Esophagus (tissue), 2 donors: ENCODE measurements around the gene SEMA7A. TPM values are rescaled to one million over a fixed set of nuclear protein-coding genes. Genes with fewer than 3 reads are reported as not detected.
"Not testable (repeated sequence)": the region's sequence is repeated elsewhere in the genome, so short reads cannot be mapped to it uniquely, and the experiment has no call there.

Source experiments
- H3K27ac ChIP-seq, 2 donors: one replicate each; pipeline ENCODE4 v1.5.1; 2013; ENCODE audit warnings: low read depth in 2 of 2, mild to moderate bottlenecking in 2 of 2, inconsistent platforms in 1 of 2, low read length in 1 of 2, moderate library complexity in 1 of 2
- H3K27me3 ChIP-seq, 2 donors: one replicate each; pipeline ENCODE4 v1.6.1; 2013; ENCODE audit warnings: low read length in 2 of 2, control low read depth in 1 of 2, mild to moderate bottlenecking in 1 of 2; ENCODE audit not compliant: insufficient read depth in 2 of 2, control insufficient read depth in 1 of 2
- H3K36me3 ChIP-seq, 2 donors: one replicate each; pipeline ENCODE4 v1.6.1; 2013; ENCODE audit warnings: low read length in 1 of 2; ENCODE audit not compliant: control insufficient read depth in 2 of 2, insufficient read depth in 2 of 2
- H3K4me1 ChIP-seq, 2 donors: one replicate each; pipeline ENCODE4 v1.6.1; 2013; ENCODE audit warnings: low read length in 1 of 2; ENCODE audit not compliant: control insufficient read depth in 2 of 2, insufficient read depth in 2 of 2
- H3K4me3 ChIP-seq, 2 donors: one replicate each; pipeline ENCODE4 v1.5.1; 2013; ENCODE audit warnings: low read length in 2 of 2, mild to moderate bottlenecking in 2 of 2, low read depth in 1 of 2, moderate library complexity in 1 of 2
- H3K9me3 ChIP-seq, 2 donors: one replicate each; pipeline ENCODE4 v1.6.1; 2013; ENCODE audit warnings: mild to moderate bottlenecking in 2 of 2, low read depth in 1 of 2, low read length in 1 of 2, moderate library complexity in 1 of 2; ENCODE audit not compliant: control insufficient read depth in 2 of 2, insufficient read depth in 1 of 2
- WGBS, 2 donors: extraction: QIAGEN DNeasy Blood & Tissue Kit; methylation state at CpG; one replicate each; pipeline ENCODE4 v1.1.7; 2013; 5-methylcytosine and 5-hydroxymethylcytosine counted together
- polyA plus RNA-seq, 2 donors: library from polyadenylated mRNA; stranded (reverse); fragments of 200-250 nt; gene quantifications; one replicate each; pipeline ENCODE4 v1.2.3, GENCODE V29; 2013
- donor health status: healthy with polysubstance abuse.
- donor health status: Bipolar disorder and iron deficiency.

The SEMA7A gene
- polyA plus RNA-seq, 2 donors, result 2.2 to 9.6 TPM

- Histone ChIP-seq H3K27me3 (no peaks in the 10 kb centered on the region), H3K36me3 (no peaks in the 10 kb centered on the region), H3K4me1 (peaks cover 4 to 5% of the 10 kb centered on the region in 2 donors), H3K9me3 (no peaks in the 10 kb centered on the region), H3K27ac (no peak overlapping the region), H3K4me3 (no peak overlapping the region)
- WGBS, 2 donors, result 81 to 85% methylated on average over 5 of the region's 5 CpGs
Observed at GRCh38 chr15:74370471-74370870, 63.3 kb downstream of the SEMA7A start.

DNA sequence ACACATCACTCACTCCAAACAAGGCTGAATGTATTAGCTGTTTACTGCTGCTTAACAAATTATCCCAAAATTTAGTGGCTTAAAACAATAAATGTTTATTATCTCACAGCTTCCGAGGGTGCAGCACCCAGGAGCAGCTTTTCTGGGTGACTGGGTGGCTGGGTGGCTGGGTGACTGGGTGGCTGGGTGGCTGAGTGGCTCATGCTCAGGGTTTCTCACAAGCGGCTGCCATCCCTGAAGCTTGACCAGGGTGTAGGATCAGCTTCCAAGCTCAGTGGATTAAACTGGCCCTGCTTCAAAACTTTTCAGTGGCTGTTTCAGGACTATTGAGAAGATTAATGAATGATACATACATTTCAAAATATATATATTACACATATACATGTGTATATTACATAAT is 64.0 kb downstream of the SEMA7A start:
- Histone ChIP-seq H3K27me3 (no peaks in the 10 kb centered on the region), H3K27ac (no peak overlapping the region), H3K36me3 (no peaks in the 10 kb centered on the region), H3K4me3 (no peak overlapping the region), H3K4me1 (peaks cover 4% of the 10 kb centered on the region in 2 donors), H3K9me3 (no peaks in the 10 kb centered on the region)
- 82% methylated on average over 2 of the region's 2 CpGs for WGBS, 2 donors

GRCh38 chr15:74369084-74369745 is 64.5 kb downstream of the SEMA7A start:
- peaks cover 0 to 4% of the 10 kb centered on the region in 2 donors for H3K4me1 ChIP-seq
- H3K9me3 ChIP-seq, result no peaks in the 10 kb centered on the region
- no peak overlapping the region for H3K27ac ChIP-seq
- no peaks in the 10 kb centered on the region for H3K27me3 ChIP-seq
- H3K4me3 ChIP-seq, result no peak overlapping the region
- WGBS, 2 donors, result 60 to 74% methylated on average over 10 of the region's 10 CpGs
- no peaks in the 10 kb centered on the region for H3K36me3 ChIP-seq

DNA sequence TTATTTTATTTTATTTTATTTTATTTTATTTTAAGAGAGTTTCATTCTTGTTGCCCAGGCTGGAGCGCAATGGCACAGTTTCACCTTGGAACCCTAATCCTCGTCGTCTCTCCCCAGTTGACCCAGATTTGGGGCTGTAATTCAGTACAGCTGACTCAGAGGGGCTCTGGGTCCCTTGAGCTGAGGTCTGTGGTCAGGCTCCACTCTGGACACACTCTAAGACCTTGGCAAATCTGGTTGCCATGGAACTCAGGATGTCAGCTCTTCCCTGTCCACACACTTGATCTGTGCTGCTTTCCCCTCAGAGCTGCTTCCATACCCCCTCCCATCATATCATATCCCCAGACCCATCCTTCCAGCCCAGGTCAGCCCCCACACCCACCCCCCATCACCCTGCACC is 65.6 kb downstream of the SEMA7A start:
- no peaks in the 10 kb centered on the region for H3K27me3 ChIP-seq
- H3K36me3 ChIP-seq, result no peaks in the 10 kb centered on the region
- no peak overlapping the region for H3K27ac ChIP-seq
- H3K4me1 ChIP-seq, result peaks cover 0 to 4% of the 10 kb centered on the region in 2 donors
- no peaks in the 10 kb centered on the region for H3K9me3 ChIP-seq
- 85 to 95% methylated on average over 3 of the region's 3 CpGs for WGBS, 2 donors
- H3K4me3 ChIP-seq, result no peak overlapping the region

GRCh38 chr15:74367296-74367854 is 66.4 kb downstream of the SEMA7A start, which contains the start of gene CYP11A1:
Gene CYP11A1, minus strand, starts transcription at chr15:74367646. Its CDS starts 61 bp downstream, at chr15:74367585.
- peak within 1 kb of the TSS in 1 of 2 donors; percentile 63 for H3K4me3 ChIP-seq
- peaks cover 0 to 4% of the 10 kb centered on the region in 2 donors for H3K4me1 ChIP-seq
- H3K9me3 ChIP-seq, result no peaks in the 10 kb centered on the region
- no peak within 1 kb of the TSS for H3K27ac ChIP-seq
- H3K27me3 ChIP-seq, result no peaks in the 10 kb centered on the region
- WGBS, 2 donors, result 65 to 66% methylated on average over 12 of the region's 12 CpGs
- H3K36me3 ChIP-seq, result no peaks in the 10 kb centered on the region

DNA sequence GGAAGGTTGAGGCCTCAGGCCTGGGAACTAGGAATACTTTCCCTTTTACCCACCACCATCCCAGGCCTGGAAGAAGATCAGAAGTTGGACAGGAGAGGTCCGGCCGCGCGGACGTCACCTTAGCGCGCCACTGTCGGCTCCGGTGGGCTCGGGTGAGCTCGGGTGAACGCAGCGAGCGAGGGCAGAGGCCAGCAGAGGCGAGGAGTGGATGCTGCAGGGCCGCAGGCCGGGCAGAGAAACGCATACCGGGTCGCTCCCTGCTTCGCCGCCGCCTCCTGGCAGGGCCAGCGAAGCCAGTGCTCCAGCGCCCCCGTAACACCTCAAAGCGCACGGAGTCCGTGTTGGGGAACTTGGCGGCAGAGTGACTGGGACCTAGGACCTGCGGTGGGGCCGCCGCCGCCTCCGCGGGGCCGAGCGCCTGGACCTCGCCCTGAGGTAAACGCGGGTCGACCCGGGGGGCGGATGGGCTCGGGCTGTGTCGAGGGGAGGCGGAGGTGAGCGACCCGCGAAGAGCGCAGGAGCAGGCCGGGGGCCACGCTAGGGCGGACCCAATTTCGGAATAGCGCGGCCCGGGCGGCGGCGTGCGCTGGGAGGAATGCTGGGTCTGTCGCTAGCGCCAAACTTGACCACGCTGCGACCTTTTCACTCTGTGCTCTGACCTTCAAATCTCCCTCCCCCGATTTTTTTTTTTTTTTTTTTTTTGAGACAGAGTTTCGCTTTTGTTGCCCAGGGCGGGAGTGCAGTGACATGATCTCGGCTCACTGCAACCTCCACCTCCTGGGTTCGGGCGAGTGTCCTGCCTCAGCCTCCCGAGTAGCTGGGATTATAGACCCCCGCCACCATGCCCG is 67.9 kb downstream of the SEMA7A start:
- H3K9me3 ChIP-seq, result no peaks in the 10 kb centered on the region
- 5 to 7% methylated on average over 72 to 75 of the region's 75 CpGs for WGBS, 2 donors
- no peaks in the 10 kb centered on the region for H3K27me3 ChIP-seq
- H3K4me1 ChIP-seq, result peaks cover 0 to 4% of the 10 kb centered on the region in 2 donors
- H3K27ac ChIP-seq, result peak overlapping the region; percentile 40 to 56
- H3K36me3 ChIP-seq, result no peaks in the 10 kb centered on the region
- peak overlapping the region; percentile 56 to 63 for H3K4me3 ChIP-seq

GRCh38 chr15:74364936-74365597 is 68.7 kb downstream of the SEMA7A start:
- peaks cover 0 to 4% of the 10 kb centered on the region in 2 donors for H3K4me1 ChIP-seq
- 64 to 65% methylated on average over 12 of the region's 12 CpGs for WGBS, 2 donors
- no peaks in the 10 kb centered on the region for H3K36me3 ChIP-seq
- no peaks in the 10 kb centered on the region for H3K27me3 ChIP-seq
- H3K9me3 ChIP-seq, result no peaks in the 10 kb centered on the region
- peak overlapping the region; percentile 56 to 63 for H3K4me3 ChIP-seq
- peak overlapping the region; percentile 40 to 56 for H3K27ac ChIP-seq

DNA sequence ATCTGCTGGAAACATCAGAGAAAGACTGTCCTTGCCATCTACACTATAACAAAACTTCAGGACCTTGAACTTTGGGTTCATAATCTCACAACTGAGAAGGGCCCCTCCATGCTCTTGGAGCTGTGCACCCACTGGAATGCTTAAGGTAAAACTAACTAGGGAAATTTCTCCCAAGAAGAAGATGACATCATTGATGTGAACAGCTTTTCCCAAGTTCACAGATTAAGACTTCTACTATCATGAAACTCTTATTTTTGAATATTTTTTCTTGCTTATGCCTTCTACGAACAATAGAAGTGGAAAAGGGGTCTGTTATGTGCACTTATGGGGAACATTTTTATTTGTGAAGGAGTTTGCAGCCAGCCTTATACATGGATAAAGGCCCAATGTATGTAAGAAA is 71.3 kb downstream of the SEMA7A start:
- 82 to 88% methylated on average over 1 of the region's 1 CpG for WGBS, 2 donors
- no peaks in the 10 kb centered on the region for H3K27me3 ChIP-seq
- H3K27ac ChIP-seq, result no peak overlapping the region
- no peak overlapping the region for H3K4me3 ChIP-seq
- no peaks in the 10 kb centered on the region for H3K36me3 ChIP-seq
- H3K4me1 ChIP-seq, result peaks cover 0 to 3% of the 10 kb centered on the region in 2 donors
- no peaks in the 10 kb centered on the region for H3K9me3 ChIP-seq

DNA sequence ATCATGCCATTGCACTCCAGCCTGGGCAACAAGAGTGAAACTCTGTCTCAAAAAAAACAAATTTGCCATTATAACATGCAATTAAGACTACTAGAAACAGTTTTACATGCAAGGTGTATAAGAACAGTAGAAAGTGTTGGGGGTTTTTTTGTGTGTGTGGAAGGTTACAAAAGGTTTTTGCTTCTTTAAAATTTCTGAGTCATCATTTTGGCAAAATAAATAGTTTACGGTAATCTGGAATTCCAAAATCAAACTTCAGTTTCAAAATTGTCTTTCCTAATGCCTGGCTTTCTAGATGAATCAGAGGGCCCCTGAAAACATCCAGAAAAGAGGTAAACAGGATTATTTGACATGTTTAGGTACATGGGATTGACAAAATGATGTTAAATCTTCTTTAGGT is 72.9 kb downstream of the SEMA7A start:
- H3K27ac ChIP-seq, H3K36me3 ChIP-seq: not testable (repeated sequence)

More for the DNA sequence above, 72.9 kb downstream of the SEMA7A start:
- not testable (repeated sequence) for H3K4me3 ChIP-seq, H3K27me3 ChIP-seq, H3K9me3 ChIP-seq, H3K4me1 ChIP-seq
- WGBS, 2 donors, result 25 to 43% methylated on average over 1 of the region's 1 CpG
